ENCODE measurements around the gene RBM12. TPM values are rescaled to one million over a fixed set of nuclear protein-coding genes. Genes with fewer than 3 reads are reported as not detected.
A peak's percentile ranks its signal among the peaks of the same experiment; 100 is the strongest.

RBM12 gene
- total RNA-seq, 6 experiments from 2014 or later: 13.3 to 32.8 (median 21.0) TPM

DNA sequence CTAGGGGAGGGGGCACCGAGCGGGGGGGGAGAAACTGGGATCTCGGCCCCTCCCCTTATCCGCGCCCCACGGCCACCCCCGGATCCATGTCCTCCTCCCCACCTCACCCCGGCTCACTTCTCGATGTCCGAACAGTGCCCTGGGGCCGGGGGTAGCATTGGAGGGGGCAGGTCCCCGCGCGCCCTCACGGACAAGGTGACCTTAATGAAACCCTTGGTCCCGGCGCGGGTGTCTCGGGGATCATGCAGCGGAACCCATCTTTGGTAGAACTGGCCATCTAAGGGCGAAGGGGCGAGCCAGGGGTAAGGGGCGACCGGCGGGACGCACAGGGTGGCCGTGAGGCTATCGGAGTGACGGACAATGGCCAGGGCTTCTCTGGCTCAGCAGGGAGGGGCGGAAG lies 62.7 kb downstream of the RBM12 start:
- WGBS (ENCODE audit: insufficient coverage, low coverage, low lambda C conversion rate, missing lambda C conversion rate): 63% methylated on average over 9 of the region's 30 CpGs
- intact Hi-C loops (cut with DNase I): no loop called here
- ATAC-seq (no peak), DNase-seq (no peak)
- Histone ChIP-seq H3K27ac (no peak overlapping the region), H3K36me3 (no peaks in the 10 kb centered on the region), H3K4me1 (peaks cover 0 to 14% (median 3%) of the 10 kb centered on the region in 4 donors), H3K4me3 (peak overlapping the region; percentile 38 to 53 (median 44)), H3K27me3 (no peaks in the 10 kb centered on the region), H3K9me3 (no peaks in the 10 kb centered on the region)
- TF ChIP-seq, protein P1, sequence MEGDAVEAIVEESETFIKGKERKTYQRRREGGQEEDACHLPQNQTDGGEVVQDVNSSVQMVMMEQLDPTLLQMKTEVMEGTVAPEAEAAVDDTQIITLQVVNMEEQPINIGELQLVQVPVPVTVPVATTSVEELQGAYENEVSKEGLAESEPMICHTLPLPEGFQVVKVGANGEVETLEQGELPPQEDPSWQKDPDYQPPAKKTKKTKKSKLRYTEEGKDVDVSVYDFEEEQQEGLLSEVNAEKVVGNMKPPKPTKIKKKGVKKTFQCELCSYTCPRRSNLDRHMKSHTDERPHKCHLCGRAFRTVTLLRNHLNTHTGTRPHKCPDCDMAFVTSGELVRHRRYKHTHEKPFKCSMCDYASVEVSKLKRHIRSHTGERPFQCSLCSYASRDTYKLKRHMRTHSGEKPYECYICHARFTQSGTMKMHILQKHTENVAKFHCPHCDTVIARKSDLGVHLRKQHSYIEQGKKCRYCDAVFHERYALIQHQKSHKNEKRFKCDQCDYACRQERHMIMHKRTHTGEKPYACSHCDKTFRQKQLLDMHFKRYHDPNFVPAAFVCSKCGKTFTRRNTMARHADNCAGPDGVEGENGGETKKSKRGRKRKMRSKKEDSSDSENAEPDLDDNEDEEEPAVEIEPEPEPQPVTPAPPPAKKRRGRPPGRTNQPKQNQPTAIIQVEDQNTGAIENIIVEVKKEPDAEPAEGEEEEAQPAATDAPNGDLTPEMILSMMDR (IDR thresholded peaks at IDR 0.05): no peak
- no peak for TF ChIP-seq POLR2A (IDR thresholded peaks at IDR 0.05)

DNA sequence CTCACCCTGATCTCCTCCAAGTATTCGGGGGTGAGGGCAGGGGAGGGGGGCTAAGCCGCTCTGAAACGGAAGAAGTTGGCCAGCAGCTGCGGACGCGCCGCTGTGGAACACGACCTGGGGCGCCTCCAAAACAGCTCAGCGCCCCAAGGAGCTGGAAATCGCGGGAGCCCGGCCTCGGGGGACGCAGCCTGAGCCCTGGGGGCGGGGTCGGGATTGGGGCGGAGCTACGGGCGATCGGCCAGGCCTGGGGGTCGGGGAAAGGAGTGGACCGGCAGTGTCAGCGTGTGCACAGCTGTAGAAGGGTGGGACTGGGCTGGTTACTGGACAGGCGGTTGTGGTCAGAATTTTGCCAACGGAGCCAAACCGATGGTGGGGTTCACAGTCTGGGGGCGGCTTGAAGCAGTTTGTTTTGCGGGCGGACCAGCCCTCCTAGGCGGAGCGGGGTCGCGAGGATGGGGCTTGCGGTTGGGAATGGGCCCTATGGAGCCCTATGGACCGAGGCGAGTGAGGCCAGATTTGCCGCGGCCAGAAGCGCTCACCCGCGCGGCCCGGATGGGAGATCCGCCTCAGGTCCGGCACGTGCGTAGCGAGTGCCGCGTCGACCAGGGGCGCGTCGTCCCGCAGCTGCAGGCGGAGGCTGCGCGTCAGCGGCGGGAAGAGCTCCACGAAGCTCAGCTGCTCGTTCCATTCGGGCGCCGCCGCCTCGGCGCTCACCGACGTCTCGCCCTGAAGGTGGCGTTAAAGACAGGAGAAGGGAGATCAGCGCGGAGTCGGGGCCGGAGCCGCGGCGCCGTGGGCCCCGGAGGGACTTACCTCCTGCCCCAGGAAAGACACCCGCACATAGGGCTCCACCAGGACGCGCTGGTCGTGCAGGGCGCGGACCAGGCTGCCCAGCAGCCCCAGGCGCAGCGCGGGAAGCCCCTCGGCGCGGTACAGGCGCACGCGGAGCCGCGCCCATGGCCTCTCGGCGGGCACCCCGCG lies 63.4 kb downstream of the RBM12 start:
- ATAC-seq (peak; percentile 87 to 94 (median 88)), DNase-seq (peak; percentile 75 to 85 (median 83))
- Histone ChIP-seq H3K4me3 (peak overlapping the region; percentile 38 to 53 (median 44)), H3K27me3 (no peaks in the 10 kb centered on the region), H3K36me3 (no peaks in the 10 kb centered on the region), H3K9me3 (no peaks in the 10 kb centered on the region), H3K4me1 (peaks cover 0 to 14% (median 3%) of the 10 kb centered on the region in 4 donors), H3K27ac (no peak overlapping the region)
- TF ChIP-seq POLR2A (IDR thresholded peaks at IDR 0.05): no peak
- TF ChIP-seq, protein P1 (IDR thresholded peaks at IDR 0.05): peak; percentile 33 to 67 (median 54)
- intact Hi-C loops (cut with DNase I): no loop called here
- no CpG with 5 or more reads among the region's 103 CpGs for WGBS (ENCODE audit: insufficient coverage, low coverage, low lambda C conversion rate, missing lambda C conversion rate)

DNA sequence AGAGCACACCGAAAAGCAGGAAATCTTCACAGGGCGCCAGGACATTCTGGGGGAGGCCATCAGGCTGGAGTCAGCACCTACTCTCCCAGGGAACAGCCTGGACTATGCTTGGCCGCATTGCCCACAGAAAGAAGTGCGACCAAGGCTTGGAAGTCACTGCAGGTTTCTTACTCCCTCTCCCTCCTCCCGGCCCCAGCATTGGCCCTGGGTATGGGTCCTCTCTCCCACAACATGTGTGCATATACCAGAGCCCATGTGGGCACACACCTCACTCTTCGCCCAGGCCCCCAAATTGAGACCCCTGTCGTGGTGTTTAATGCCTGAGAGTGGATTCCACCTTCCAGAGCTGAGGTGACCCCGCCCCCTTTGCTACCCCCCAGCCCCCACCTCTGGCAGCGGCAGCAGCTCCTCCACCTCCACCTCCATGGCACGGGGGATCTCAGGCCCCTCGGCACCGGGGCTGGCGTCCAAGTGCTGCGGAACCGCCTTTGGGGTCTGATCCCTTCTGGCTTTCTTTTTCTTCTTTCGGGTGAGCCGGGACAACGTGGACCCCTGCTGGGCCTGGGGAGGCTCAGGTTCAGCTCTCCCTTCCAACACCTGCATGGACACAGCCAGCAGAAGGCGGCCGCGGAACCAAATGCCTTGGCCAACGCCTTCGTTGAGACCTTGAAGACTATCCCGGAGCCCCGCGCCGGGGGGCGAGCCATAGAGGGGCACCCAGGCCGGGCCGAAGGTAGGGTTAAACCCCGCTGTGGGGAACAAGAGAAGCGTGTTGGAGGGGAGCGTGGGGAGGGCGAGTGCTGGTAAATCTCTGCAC lies 64.3 kb downstream of the RBM12 start:
- H3K9me3 ChIP-seq: no peaks in the 10 kb centered on the region
- H3K4me1 ChIP-seq: peaks cover 0 to 14% (median 3%) of the 10 kb centered on the region in 4 donors
- peak in 1 of 3 donors; percentile 27 for DNase-seq
- H3K36me3 ChIP-seq: no peaks in the 10 kb centered on the region
- TF ChIP-seq POLR2A (IDR thresholded peaks at IDR 0.05): no peak
- TF ChIP-seq, protein P1 (IDR thresholded peaks at IDR 0.05): no peak
- no peak overlapping the region for H3K27ac ChIP-seq
- no peak for ATAC-seq
- 22% methylated on average over 11 of the region's 34 CpGs for WGBS (ENCODE audit: insufficient coverage, low coverage, low lambda C conversion rate, missing lambda C conversion rate)
- peak overlapping the region; percentile 38 to 53 (median 44) for H3K4me3 ChIP-seq
- intact Hi-C loops (cut with DNase I): no loop called here
- no peaks in the 10 kb centered on the region for H3K27me3 ChIP-seq

DNA sequence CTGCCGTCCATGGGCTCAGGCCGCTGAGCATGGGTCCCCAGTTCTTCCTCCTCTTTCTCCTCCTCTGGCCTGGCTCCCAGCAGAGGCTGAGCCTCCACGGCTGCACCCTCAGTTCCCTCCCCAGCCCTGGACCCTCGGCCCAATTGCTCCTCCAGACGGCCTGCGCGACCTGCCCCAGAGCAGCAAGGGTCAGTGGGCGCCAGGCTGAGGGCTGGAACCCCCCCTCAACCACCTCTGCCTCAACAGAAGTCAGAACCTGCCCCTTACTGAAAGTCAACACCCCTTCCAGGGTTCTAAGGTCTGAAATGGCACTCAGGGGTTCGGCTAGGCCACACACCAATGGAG lies 65.0 kb downstream of the RBM12 start:
- Histone ChIP-seq H3K9me3 (no peaks in the 10 kb centered on the region), H3K4me3 (no peak overlapping the region), H3K27me3 (no peaks in the 10 kb centered on the region), H3K4me1 (peaks cover 0 to 14% (median 3%) of the 10 kb centered on the region in 4 donors), H3K27ac (no peak overlapping the region), H3K36me3 (no peaks in the 10 kb centered on the region)
- TF ChIP-seq, protein P1 (IDR thresholded peaks at IDR 0.05): no peak
- TF ChIP-seq POLR2A (IDR thresholded peaks at IDR 0.05): no peak
- intact Hi-C loops (cut with DNase I): no loop called here
- WGBS (ENCODE audit: insufficient coverage, low coverage, low lambda C conversion rate, missing lambda C conversion rate): 93% methylated on average over 3 of the region's 9 CpGs
- DNase-seq (peak in 1 of 3 donors; percentile 44), ATAC-seq (no peak)

Small RNA genes within 50 kb of the gene (small RNA-seq; reads per million reads assigned to genes)
- 0 reads per million in 2 experiments for gene RNU6-759P

Other genes with a start within 250 kb of the RBM12 start
- not detected for gene GDF5, start 226.7 kb downstream of the RBM12 start, total RNA-seq
- 10 to 100 TPM in 2 of 6 experiments, 1 to 10 TPM in 4; 5.9 to 11.2 (median 9.0) TPM for gene CEP250, start 209.3 kb downstream of the RBM12 start, total RNA-seq
- gene C20orf173, start 135.2 kb downstream of the RBM12 start, total RNA-seq: not detected
- gene ERGIC3, start 122.8 kb downstream of the RBM12 start, total RNA-seq: 100 to 1,000 TPM in 4 of 6 experiments, 10 to 100 TPM in 2; 82.7 to 129 (median 112) TPM
- 10 to 100 TPM in 1 of 6 experiments, 1 to 10 TPM in 5; 1.7 to 13.8 (median 3.6) TPM for gene SPAG4, start 49.1 kb downstream of the RBM12 start, total RNA-seq
- gene CPNE1, start within 50 bp of the RBM12 start, total RNA-seq: 10 to 100 TPM; 35.5 to 72.0 (median 53.3) TPM
- gene NFS1, start 34.5 kb upstream of the RBM12 start, total RNA-seq: 10 to 100 TPM; 30.9 to 63.7 (median 44.3) TPM
- gene ROMO1, start 34.5 kb upstream of the RBM12 start, total RNA-seq: 100 to 1,000 TPM in 2 of 6 experiments, 10 to 100 TPM in 4; 70.4 to 209 (median 84.8) TPM
- gene RBM39, start 77.4 kb upstream of the RBM12 start, total RNA-seq: 100 to 1,000 TPM in 5 of 6 experiments, 10 to 100 TPM in 1; 86.4 to 166 (median 120) TPM
- gene PHF20, start 107.1 kb upstream of the RBM12 start, total RNA-seq: 10 to 100 TPM in 5 of 6 experiments, 1 to 10 TPM in 1; 9.3 to 16.7 (median 14.5) TPM

Data from right lobe of liver (tissue), 6 donors.